NCI-H2081 (cell line): ENCODE results near the gene TAPBPL.
A peak's percentile ranks its signal among the peaks of the same experiment; 100 is the strongest.
"Not testable (repeated sequence)": the region's sequence is repeated elsewhere in the genome, so short reads cannot be mapped to it uniquely, and the experiment has no call there.

Experiments
- DNase-seq, 2 experiments: peaks; one replicate each; lab custom pipeline; 2025; lab: John Stamatoyannopoulos, UW

TAPBPL gene

DNA sequence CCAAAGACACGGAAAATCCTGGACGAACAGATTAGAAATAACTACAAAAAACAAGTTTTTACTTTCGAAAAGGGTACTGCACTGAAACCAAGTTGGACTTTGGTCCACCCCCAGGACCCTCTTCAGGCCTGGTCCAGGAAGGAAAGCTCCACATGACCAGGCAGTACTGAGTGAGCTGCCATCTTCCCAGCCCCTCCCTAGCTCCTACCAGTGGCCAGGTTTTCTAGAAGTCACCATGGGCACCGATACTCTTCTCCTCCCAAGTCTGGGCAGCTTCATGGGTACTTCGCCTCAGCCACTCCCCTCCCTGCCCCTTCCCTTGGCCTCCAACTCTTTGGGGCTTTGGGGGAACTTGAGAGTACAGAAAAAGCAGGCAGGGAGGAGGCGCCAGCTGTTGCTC is 12.0 kb downstream of the TAPBPL start:
- DNase-seq: no peak

DNA sequence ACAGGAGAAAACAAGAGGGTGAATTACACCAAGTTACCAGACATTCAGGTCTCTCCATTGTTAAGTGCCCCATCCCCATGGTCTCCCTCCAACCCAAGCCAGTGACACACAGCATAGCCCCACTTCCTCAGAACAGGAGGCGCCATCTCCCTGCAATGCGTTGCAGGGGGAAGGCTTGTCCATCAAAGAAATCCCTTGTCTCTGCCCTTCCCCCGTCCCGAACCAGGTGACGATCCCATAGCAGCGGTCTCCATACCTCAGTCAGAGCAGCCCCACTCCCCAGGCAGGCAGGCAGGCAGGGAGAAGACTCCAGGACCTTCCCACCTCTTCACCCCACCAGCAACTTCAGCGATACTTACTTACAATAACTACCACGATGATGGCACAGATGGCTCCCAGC is 12.7 kb downstream of the TAPBPL start:
- no peak for DNase-seq

DNA sequence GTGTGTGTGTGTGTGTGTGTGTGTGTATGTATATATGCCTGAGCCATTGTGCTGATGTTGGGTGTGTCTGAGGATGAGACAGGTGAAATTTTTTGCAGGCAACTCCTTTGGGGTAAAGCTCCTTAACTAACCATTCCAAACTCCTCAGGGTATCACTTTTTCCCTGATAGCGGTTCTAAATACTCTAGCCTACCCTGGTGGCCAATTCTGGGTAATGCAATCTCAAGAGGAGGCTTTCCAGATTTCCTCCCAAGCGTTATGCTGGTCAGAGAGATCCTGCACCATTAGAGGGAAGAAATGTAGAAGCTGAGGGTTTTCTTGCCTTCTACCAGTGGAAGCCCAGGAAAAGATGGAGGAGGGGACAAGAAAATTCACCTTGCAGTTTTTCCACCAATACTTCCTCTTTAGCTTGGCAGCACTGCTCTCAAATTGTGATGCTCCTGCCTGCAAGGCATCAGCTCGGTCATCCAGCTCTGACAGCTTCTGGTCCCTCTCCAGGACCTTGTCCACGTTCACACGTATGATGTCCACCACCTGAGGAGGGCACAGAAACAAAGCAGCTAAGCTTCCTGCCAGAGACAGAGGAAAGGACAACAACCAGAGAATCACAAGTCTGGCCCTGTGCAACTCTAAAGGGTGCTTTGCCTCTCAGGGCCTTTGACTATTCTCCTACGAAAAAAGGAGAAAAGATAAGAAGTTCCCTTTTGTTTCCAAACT is 13.8 kb downstream of the TAPBPL start:
- peak; percentile 59 to 67 for DNase-seq

DNA sequence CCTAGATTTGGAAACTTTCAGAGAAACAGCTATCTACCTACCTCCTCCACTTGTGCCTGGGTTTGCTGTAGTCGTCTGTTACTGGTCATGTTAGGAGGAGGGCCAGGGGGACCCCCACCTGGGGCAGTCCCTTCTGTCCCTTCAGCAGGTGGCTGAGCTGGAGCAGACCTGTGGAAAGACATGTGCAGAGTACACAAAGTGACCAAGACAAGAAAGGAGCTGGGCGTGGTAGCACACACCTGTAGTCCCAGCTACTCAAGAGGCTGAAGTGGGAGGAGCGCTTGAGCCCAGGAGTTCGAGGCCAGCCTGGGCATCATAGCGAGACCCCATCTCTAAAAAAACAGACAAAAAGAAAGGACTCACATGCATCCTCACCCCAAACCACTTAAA is 14.3 kb downstream of the TAPBPL start:
- DNase-seq: no peak

DNA sequence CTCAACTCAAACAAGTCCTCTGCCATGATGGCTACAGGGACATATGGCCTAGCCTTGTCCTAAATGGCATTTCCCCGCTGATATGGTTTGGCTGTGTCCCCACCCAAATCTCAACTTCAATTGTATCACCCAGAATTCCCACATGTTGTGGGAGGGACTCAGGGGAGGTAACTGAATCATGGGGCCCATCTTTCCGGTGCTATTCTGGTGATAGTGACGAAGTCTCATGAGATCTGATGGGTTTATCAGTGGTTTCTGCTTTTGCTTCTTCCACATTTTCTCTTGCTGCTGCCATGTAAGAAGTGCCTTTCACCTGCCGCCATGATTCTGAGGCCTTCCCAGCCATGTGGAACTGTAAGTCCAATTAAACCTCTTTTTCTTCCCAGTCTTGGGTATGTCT is 14.9 kb downstream of the TAPBPL start:
- not testable (repeated sequence) for DNase-seq

DNA sequence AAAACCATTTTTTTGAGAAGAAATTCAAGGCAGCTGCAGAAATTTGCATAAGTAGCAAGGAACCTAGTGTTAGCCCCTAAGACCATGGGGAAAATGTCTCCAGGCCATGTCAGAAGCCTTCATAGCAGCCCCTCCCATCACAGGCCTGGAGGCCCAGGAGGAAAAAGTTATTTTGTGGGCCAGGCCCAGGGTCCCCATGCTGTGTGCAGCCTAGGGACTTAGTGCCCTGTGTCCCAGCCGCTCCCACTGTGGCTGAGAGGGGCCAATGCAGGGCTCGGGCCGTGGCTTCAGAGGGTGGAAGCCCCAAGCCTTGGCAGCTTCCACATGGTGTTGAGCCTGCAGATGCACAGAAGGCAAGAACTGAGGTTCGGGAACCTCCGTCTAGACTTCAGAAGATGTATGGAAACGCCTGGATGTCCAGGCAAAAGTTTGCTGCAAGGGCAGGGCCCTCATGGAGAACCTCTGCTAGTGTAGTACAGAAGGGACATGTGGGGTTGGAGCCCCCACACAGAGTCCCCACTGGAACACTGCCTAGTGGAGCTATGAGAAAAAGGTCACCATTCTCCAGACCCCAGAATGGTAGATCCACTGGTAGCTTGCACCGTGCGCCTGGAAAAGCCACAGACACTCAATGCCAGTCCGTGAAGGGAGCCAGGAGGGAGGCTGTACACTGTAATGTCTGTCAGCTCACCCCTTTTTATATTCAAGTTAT is 15.9 kb downstream of the TAPBPL start:
- DNase-seq: not testable (repeated sequence)

DNA sequence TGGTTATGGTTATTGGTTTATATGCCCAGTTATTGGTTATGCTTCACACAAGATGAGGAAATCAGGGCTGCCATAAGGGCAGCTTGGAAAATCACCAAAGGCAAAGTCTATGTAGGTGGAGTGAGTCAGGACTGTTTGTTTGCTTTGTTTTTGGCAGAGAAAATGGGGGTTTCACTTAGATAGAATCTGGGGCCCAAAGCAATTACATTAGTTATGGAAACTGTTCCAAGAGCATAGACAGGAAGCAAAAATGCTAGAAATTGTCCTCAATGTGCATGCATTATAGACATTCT is 16.4 kb downstream of the TAPBPL start:
- no peak for DNase-seq

DNA sequence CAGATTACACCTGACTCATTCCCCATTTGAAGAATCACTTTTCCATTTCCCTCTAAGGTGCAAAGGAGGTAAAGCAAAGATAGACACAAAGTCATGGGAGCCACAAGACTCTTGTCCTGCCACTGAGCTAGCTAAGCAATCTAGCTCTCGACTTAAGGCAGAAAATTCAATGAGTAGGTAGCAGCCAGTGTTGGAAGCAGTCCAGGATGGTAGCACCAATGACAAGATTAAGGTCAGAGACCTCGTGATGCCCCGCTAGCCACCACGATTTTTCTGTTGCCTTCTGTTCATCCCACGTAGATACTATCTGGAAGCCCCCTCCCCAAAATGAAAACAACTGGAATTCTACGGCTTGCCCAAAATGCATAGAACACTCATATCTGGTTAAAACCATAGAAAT is 17.2 kb downstream of the TAPBPL start:
- no peak for DNase-seq

DNA sequence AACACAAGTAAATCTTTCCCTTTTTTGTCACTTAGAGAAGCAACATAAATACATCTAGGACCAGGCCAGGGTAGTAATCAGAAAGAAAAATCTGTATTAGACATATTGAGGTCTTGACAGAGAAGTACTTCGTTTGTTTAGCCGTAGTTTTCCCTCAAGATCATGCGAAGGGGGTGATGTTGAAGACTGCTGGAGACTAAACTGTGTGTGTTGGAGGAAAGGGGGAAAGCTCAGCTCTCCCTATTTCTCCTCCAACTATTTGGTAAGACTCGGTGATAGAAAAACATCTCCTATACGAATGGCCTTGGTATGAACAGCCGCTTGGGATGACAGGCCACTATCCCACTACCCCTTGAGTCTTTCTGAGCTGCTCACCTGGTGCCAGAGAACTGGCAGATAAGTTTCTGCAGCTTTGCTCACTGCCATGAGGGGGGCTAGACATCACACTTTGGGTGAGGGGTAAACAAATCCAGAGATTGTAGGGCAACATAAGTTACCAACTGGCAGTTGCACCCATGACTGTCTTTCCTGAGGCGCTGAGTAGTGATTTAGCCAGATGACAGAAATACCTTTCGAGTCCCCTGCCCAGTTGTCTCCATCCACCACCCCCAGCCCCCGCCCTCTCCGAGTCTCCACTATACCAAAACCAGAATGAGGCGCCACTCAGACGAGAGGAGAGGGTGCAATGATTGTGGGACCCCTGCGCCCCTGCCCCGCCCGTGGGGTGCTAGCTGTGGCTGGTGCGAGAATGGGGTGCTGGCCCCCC is 17.9 kb downstream of the TAPBPL start:
- DNase-seq: no peak

DNA sequence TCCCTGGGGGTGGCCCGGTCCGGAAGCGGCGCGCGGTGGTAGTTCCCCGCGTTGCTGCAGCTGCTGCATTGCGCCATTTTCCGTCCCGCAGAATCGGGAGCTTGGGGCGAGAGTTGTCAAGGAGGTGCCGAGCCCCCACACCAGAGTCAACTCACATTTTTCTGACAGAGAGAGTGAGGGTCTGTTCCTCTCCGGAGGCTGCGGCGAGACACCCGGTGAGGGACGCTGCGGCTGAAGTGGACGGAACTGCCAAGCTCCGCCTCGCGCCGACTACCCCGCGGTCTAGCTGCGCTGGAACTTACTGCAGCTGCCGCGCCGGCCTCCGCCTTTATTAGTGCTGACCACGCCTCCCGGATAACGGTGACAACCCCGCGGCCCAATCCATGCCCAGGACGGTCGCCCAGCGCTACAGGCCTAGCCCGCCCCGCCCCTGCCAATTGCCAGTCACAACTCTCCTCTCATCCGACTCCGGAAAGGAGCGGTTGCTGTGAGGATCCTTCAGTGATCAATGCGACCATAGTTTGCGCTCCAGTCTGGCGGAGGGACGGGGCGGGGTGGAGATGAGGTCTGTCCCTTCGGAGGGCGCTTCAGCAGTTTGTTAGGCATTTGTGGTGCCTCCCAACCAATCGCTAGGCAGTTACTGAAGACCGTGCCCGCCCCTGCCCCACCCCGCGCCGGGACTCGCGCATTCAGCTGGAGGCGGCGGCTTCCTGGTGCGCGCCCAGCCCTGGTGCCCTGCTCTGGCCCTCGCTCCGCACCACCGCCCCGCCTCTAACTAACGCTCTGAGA is 18.7 kb downstream of the TAPBPL start, which contains the start of gene VAMP1:
Gene VAMP1 (minus strand): TSS at position 303 of the 789 bp plus-strand sequence. CDS start 146 bp downstream, at position 157.
- peak; percentile 95 to 96 for DNase-seq

DNA sequence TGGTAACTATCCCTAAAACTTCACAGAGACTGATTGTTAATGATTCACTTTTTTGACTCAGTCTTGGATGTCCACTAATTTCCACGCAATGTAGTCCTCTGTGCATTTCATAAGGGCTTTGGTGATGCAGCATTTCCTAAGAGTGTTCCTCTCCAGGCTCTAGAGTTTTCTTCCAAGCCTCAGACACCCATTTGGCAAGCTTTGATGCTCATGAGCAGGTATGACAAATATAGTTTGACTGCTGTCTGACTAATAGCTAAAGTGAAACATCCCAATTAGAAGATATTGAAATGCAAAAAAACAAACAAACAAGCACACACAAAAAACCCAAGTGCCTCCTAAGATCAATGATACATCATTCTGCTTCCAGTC is 20.1 kb downstream of the TAPBPL start:
- DNase-seq: no peak

DNA sequence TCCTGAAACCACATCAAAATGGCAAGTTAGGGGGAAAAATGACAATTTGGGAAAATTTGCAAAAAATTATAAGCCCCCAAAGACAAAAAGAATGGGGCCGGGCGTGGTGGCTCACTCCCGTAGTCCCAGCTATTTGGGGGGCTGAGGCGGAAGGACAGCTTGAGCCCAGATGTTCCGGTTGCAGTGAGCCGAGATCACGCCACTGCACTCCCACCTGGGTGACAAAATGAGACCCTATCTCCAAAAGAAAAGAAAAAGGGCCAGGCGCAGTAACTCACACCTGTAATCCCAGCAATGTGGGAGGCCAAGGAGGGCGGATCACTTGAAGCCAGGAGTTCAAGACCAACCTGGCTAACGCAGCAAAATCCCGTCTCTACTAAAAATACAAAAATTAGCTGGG is 20.6 kb downstream of the TAPBPL start:
- no peak for DNase-seq

DNA sequence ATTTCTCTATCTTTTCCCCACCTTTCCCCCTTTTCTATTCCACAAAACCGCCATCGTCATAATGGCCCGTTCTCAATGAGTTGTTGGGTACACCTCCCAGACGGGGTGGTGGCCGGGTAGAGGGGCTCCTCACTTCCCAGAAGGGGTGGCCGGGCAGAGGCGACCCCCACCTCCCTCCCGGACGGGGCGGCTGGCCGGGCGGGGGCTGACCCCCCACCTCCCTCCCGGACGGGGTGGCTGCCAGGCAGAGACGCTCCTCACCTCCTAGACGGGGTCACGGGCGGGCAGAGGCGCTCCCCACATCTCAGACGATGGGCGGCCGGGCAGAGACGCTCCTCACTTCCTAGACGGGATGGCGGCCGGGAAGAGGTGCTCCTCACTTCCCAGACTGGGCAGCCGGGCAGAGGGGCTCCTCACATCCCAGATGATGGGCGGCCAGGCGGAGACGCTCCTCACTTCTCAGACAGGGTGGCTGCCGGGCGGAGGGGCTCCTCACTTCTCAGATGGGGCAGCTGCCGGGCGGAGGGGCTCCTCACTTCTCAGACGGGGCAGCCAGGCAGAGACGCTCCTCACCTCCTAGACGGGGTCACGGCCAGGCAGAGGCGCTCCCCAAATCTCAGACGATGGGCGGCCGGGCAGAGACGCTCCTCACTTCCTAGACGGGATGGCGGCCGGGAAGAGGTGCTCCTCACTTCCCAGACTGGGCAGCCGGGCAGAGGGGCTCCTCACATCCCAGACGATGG is 23.6 kb downstream of the TAPBPL start:
- DNase-seq: not testable (repeated sequence)

DNA sequence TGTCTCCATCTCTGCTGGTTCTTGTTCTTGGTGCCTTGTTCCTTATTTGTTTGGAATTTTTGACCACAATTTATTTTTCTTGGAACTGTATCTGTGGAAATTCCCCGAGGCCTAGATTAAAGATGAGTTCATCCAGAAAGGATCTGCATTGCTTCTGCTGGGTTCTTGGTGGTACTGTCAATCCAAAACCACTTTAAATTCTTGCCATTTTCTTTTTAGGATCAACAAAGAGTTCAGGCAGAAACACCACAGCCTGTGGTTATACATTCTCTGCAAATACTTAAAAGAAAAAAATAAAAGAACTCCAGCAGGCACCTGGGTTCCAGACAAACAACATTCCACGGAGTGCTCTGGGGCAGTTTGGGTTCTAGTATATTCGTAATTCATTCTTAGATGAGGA is 24.6 kb downstream of the TAPBPL start:
- no peak for DNase-seq

DNA sequence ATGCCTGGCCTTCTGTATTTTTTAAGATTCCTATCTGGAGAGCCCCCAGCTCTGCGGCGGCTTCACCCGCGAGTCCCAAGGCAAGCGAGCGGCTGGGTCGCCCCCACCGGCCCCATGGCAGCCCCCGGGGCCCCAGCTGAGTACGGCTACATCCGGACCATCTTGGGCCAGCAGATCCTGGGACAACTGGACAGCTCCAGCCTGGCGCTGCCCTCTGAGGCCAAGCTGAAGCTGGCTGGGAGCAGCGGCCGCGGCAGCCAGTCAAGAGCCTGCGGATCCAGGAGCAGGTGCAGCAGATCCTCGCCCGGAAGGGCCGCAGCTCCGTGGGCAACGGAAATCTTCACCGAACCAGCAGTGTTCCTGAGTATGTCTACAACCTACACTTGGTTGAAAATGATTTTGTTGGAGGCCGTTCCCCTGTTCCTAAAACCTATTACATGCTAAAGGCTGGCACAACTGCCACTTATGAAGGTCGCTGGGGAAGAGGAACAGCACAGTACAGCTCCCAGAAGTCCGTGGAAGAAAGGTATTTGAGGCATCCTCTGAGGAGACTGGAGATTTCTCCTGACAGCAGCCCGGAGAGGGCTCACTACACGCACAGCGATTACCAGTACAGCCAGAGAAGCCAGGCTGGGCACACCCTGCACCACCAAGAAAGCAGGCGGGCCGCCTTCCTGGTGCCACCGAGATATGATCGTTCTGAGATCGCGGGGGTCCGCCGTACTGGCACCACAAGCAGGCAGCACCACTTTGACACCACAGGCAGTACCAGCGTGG is 25.9 kb downstream of the TAPBPL start:
- DNase-seq: not testable (repeated sequence)

DNA sequence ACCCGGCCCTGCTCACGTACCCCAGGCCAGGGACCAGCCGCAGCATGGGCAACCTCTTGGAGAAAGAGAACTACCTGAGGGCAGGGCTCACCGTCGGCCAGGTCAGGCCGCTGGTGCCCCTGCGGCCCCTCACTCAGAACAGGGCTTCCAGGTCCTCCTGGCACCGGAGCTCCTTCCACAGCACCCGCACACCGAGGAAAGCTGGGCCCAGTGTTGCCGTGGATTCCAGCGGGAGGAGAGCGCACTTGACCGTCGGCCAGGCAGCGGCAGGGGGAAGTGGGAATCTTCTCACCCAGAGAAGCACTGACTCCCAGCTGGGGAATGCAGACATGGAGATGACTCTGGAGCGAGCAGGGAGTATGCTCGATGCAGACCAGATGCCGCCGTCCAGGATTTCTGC is 26.6 kb downstream of the TAPBPL start:
- no peak for DNase-seq

DNA sequence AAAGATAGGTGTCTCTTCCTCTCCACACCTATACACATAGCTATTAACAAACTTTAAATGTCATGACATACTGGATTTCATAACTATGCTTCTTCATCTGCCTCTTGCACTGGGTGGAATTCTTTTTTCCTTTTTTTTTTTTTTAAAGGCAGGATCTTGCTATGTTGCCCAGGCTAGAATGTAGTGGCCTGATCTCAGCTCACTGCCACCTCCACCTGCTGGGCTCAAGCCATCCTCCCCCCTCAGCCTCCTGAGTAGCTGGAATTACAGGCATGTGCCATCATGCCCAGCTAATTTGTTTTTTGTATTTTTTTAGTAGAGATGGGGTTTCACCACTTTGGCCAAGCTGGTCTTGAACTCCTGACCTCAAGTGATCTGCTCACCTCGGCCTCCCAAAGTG is 36.4 kb downstream of the TAPBPL start:
- DNase-seq: no peak

DNA sequence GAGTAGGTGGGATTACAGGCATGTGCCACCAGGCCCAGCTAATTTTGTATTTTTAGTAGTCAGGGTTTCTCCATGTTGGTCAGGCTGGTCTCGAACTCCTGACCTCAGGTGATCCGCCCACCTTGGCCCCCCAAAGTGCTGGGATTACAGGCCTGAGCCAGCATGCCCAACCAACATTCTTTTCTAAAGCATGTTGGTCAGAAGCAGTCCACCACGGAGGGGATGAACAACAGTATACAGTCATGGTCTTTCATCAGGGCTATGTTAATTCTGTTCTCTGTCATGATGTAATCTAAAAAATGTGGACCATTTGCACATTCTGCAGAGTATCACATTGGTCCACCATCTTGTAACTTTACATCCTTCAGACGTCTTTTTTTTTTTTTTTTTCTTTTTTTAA is 37.6 kb downstream of the TAPBPL start:
- DNase-seq: no peak

DNA sequence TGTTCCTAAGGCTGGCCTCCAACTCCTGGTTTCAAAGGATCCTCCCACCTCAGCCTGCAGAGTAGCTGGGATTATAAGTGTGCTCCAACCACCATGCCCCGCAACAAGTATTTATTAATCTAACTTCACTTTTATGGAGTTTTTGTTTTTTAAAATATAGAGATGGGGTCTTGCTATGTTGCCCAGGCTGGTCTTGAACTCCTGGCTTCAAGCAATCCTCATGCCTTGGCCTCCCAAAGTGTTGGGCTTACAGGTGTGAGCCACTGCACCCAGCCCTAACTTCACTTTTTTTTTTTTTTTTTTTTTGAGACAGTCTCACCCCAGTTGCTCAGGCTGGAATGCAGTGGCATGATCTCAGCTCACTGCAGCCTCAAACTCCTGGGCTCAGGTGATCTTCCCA is 38.8 kb downstream of the TAPBPL start:
- DNase-seq: not testable (repeated sequence)

DNA sequence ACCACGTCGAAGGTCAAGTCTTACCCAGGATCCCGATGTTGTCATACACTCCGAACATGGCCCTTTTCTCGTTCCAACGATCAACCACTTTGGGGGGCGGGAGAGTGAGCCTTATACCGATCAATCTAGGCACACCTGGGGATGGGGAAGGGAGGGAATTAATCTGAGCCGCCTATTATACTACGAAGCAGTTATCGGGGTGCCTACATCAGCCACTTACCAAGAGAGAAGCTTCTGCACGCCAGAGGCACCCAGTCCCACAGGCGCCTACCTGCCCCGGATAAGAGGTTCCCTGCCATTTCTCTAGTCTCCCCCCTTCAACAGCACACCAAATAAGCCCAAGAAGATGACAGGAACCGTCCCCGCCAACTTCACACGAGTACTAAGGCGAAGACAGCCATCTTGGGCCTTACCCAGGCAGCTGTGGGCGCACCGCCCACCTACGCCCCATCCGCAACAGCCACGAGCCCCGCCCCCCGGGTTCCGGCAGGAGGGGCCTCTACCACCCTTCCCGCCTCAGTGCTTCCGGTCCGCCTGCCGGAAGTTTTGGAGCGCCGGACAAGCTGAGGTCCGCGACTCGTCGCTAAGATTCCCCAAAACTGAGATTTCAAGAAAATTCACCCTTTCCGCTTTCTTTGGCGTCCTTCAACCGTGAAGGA is 41.1 kb downstream of the TAPBPL start, which contains the start of gene MRPL51:
Gene MRPL51 (minus strand): TSS at position 425 of the 659 bp plus-strand sequence. CDS start 126 bp downstream, at position 299.
- peak; percentile 94 to 96 for DNase-seq
